ENCODE results near the gene GRXCR1. TPM values are rescaled to one million over a fixed set of nuclear protein-coding genes. Genes with fewer than 3 reads are reported as not detected.

Gene GRXCR1
- polyA plus RNA-seq, 4 donors, result not detected

GRCh38 chr4:42925921-42926320 lies 33.4 kb downstream of the GRXCR1 start:
- no peak for DNase-seq (ENCODE audit: low read depth in 4 of 4, low spot score in 3 of 4)

GRCh38 chr4:42927946-42928345 lies 35.4 kb downstream of the GRXCR1 start:
- no peak for DNase-seq (ENCODE audit: low read depth in 4 of 4, low spot score in 3 of 4)

GRCh38 chr4:42928582-42928981 lies 36.1 kb downstream of the GRXCR1 start:
- DNase-seq (ENCODE audit: low read depth in 4 of 4, low spot score in 3 of 4), result no peak

- no peak for DNase-seq (ENCODE audit: low read depth in 4 of 4, low spot score in 3 of 4)
Observed at GRCh38 chr4:42942216-42942615, 49.7 kb downstream of the GRXCR1 start.

GRCh38 chr4:42945874-42946273 lies 53.4 kb downstream of the GRXCR1 start:
- DNase-seq (ENCODE audit: low read depth in 4 of 4, low spot score in 3 of 4), result no peak

- no peak for DNase-seq (ENCODE audit: low read depth in 4 of 4, low spot score in 3 of 4)
Observed at GRCh38 chr4:42953321-42953720, 60.8 kb downstream of the GRXCR1 start.

- no peak for DNase-seq (ENCODE audit: low read depth in 4 of 4, low spot score in 3 of 4)
Observed at GRCh38 chr4:42954963-42955669, 62.6 kb downstream of the GRXCR1 start.

GRCh38 chr4:42955746-42956505 lies 63.4 kb downstream of the GRXCR1 start:
- no peak for DNase-seq (ENCODE audit: low read depth in 4 of 4, low spot score in 3 of 4)

GRCh38 chr4:42965326-42965725 lies 72.8 kb downstream of the GRXCR1 start:
- DNase-seq (ENCODE audit: low read depth in 4 of 4, low spot score in 3 of 4), result peak in 2 of 4 donors; percentile 3

- DNase-seq (ENCODE audit: low read depth in 4 of 4, low spot score in 3 of 4), result no peak
Observed at GRCh38 chr4:42985976-42986375, 93.5 kb downstream of the GRXCR1 start.

GRCh38 chr4:42995343-42995944 lies 102.9 kb downstream of the GRXCR1 start:
- DNase-seq (ENCODE audit: low read depth in 4 of 4, low spot score in 3 of 4), result peak in 2 of 4 donors; percentile 7 to 10

- DNase-seq (ENCODE audit: low read depth in 4 of 4, low spot score in 3 of 4), result no peak
Observed at GRCh38 chr4:43008793-43009192, 116.3 kb downstream of the GRXCR1 start.

- no peak for DNase-seq (ENCODE audit: low read depth in 4 of 4, low spot score in 3 of 4)
Observed at GRCh38 chr4:43014256-43014655, 121.7 kb downstream of the GRXCR1 start.

GRCh38 chr4:43041632-43042031 lies 149.1 kb downstream of the GRXCR1 start:
- DNase-seq (ENCODE audit: low read depth in 4 of 4, low spot score in 3 of 4), result no peak

GRCh38 chr4:43047058-43047457 lies 154.5 kb downstream of the GRXCR1 start:
- DNase-seq (ENCODE audit: low read depth in 4 of 4, low spot score in 3 of 4), result no peak

- no peak for DNase-seq (ENCODE audit: low read depth in 4 of 4, low spot score in 3 of 4)
Observed at GRCh38 chr4:43048570-43048969, 156.1 kb downstream of the GRXCR1 start.

GRCh38 chr4:43049326-43049725 lies 156.8 kb downstream of the GRXCR1 start:
- no peak for DNase-seq (ENCODE audit: low read depth in 4 of 4, low spot score in 3 of 4)

GRCh38 chr4:43066415-43066814 lies 173.9 kb downstream of the GRXCR1 start:
- no peak for DNase-seq (ENCODE audit: low read depth in 4 of 4, low spot score in 3 of 4)

GRCh38 chr4:43071069-43071468 lies 178.6 kb downstream of the GRXCR1 start:
- no peak for DNase-seq (ENCODE audit: low read depth in 4 of 4, low spot score in 3 of 4)
